Spleen (tissue), 11 donors: ENCODE results near the gene CCNY. TPM values are rescaled to one million over a fixed set of nuclear protein-coding genes. Genes with fewer than 3 reads are reported as not detected.

ENCODE experiments used
- DNase-seq: peaks from one replicate; pipeline ENCODE4 v3.0.0-alpha.2; 2020
- H3K27ac ChIP-seq, 8 donors: fragments of 200-600 bp; sonication (generic) in 7 of 8; 1 replicate in 4 of 8; 2 replicates in 4 of 8; pipeline versions ENCODE4 v1.5.0 to v1.8.0; 2016 to 2021; ENCODE audit warnings: inconsistent platforms in 4 of 8, mild to moderate bottlenecking in 4 of 8, moderate library complexity in 1 of 8
- H3K27me3 ChIP-seq, 7 donors: fragments of 200-600 bp; sonication (generic) in 6 of 7; replicated peaks in 1 of 7; 1 replicate in 4 of 7; 2 replicates in 3 of 7; pipeline versions ENCODE4 v1.5.0 to v1.8.0; 2016 to 2021; ENCODE audit warnings: inconsistent platforms in 3 of 7, mild to moderate bottlenecking in 1 of 7
- H3K36me3 ChIP-seq, 6 donors: fragments of 200-600 bp; sonication (generic) in 5 of 6; 1 replicate in 4 of 6; 2 replicates in 2 of 6; pipeline versions ENCODE4 v1.5.0 to v1.8.0; 2016 to 2021; ENCODE audit warnings: inconsistent platforms in 2 of 6
- H3K4me1 ChIP-seq, 6 donors: fragments of 200-600 bp; sonication (generic) in 5 of 6; 1 replicate in 3 of 6; 2 replicates in 3 of 6; pipeline versions ENCODE4 v1.5.0 to v1.8.0; 2016 to 2021; ENCODE audit warnings: inconsistent platforms in 3 of 6
- H3K4me3 ChIP-seq, 8 donors: fragments of 200-600 bp; sonication (generic) in 7 of 8; 1 replicate in 4 of 8; 2 replicates in 4 of 8; pipeline versions ENCODE4 v1.5.0 to v1.8.0; 2016 to 2021; ENCODE audit warnings: inconsistent platforms in 4 of 8, mild to moderate bottlenecking in 4 of 8, moderate library complexity in 2 of 8
- H3K9me3 ChIP-seq, 8 donors: fragments of 200-600 bp; sonication (generic) in 7 of 8; 1 replicate in 4 of 8; 2 replicates in 4 of 8; pipeline versions ENCODE4 v1.5.0 to v1.8.0; 2016 to 2021; ENCODE audit warnings: inconsistent platforms in 4 of 8
- POLR2A ChIP-seq, 3 donors: fragments of 450-650 bp; IDR thresholded peaks; one replicate each; pipeline ENCODE4 v1.5.1; 2017; ENCODE audit warnings: antibody characterized with exemption in 3 of 3, mild to moderate bottlenecking in 1 of 3
- POLR2AphosphoS5 ChIP-seq, 3 donors: sonication (generic); formaldehyde crosslinking; IDR thresholded peaks; one replicate each; pipeline ENCODE4 v1.5.1; 2017; ENCODE audit warnings: antibody characterized with exemption in 3 of 3
- WGBS, 5 donors: extraction: QIAGEN DNeasy Blood & Tissue Kit in 3 of 5; methylation state at CpG; one replicate each; pipeline versions ENCODE4 v1.1.5 to v1.1.7; 2013 to 2018; 5-methylcytosine and 5-hydroxymethylcytosine counted together
- intact Hi-C: fragments of 100-400 bp; cut with DNase I; formaldehyde crosslinking; loops from one replicate; pipeline ENCODE4 v1.15.0; 2023; ENCODE audit warnings: low total_unique reads
- polyA plus RNA-seq, 3 donors: library from polyadenylated mRNA; stranded (reverse); fragments of 200-250 nt; gene quantifications; one replicate each; pipeline ENCODE4 v1.2.1, GENCODE V29; 2013
- total RNA-seq, 7 donors: library from RNA; depleted of rRNA in 3 of 7; stranded (reverse); fragments of >200 nt in 3 of 7; fragmentation: NEBNext Ultra II Directional in 4 of 7; extraction: Animal tissue kit (Norgen Biotek cat#: 25700) in 4 of 7; gene quantifications; one replicate each; pipeline versions ENCODE4 v1.1.0 to v1.2.1, GENCODE V29; 2016 to 2021
- TF ChIP-seq, protein P1 (sequence below), 11 experiments: fragments of 200-600 bp in 7 of 11; fragments of 450-650 bp in 4 of 11; sonication (generic) in 4 of 11; IDR thresholded peaks in 8 of 11; conservative IDR thresholded peaks in 3 of 11; 1 replicate in 7 of 11; 2 replicates in 4 of 11; pipeline versions ENCODE4 v1.4.0 to v1.8.0; 2016 to 2021; ENCODE audit warnings: antibody characterized with exemption in 11 of 11, inconsistent platforms in 4 of 11, mild to moderate bottlenecking in 1 of 11
- donor health status: healthy with polysubstance abuse.
- donor health status: DM: no; HTN: no; CAD: no; lungs with moderate emphysema.
- donor health status: DM: no; HTN: no; CAD: no.
- donor health status: Bipolar disorder and iron deficiency.
- donor health status: healthy.
- donor health status: DM: no; HTN: no; CAD: no.
- donor health status: DM: yes; HTN: yes; CAD: no.

CCNY gene
- total and polyA plus RNA-seq, 10 donors: 21.1 to 83.1 (median 52.1) TPM

DNA sequence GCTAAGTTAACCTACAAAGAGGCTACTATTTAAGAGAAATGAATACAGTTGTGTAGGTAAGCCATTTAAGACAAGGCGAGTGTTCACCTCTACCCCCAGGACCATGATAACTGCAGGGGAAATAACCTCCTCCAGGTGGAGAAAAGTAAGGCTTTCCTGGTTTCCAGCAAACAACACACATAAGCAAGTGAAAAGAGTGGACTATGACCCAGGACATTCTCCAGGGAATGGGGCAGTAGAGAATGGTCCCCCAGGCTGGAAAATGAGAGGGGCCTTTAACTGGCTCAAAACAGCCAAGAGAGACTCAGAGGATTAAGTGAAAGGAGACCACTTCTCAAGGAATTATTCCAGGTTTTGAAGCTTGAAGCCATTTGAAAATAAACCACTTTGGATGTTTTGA, 167.8 kb downstream of the CCNY start:
- intact Hi-C loops: no loop called here
- TF ChIP-seq POLR2AphosphoS5 (IDR thresholded peaks at IDR 0.05) (no peak), POLR2A (IDR thresholded peaks at IDR 0.05) (no peak)
- TF ChIP-seq, protein P1, sequence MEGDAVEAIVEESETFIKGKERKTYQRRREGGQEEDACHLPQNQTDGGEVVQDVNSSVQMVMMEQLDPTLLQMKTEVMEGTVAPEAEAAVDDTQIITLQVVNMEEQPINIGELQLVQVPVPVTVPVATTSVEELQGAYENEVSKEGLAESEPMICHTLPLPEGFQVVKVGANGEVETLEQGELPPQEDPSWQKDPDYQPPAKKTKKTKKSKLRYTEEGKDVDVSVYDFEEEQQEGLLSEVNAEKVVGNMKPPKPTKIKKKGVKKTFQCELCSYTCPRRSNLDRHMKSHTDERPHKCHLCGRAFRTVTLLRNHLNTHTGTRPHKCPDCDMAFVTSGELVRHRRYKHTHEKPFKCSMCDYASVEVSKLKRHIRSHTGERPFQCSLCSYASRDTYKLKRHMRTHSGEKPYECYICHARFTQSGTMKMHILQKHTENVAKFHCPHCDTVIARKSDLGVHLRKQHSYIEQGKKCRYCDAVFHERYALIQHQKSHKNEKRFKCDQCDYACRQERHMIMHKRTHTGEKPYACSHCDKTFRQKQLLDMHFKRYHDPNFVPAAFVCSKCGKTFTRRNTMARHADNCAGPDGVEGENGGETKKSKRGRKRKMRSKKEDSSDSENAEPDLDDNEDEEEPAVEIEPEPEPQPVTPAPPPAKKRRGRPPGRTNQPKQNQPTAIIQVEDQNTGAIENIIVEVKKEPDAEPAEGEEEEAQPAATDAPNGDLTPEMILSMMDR (IDR thresholded peaks at IDR 0.05 in 8 of 11, conservative IDR thresholded peaks at IDR 0.05 in 3 of 11): no peak

GRCh38 chr10:35505241-35505873, 169.0 kb downstream of the CCNY start:
- no peak for DNase-seq
- Histone ChIP-seq H3K27ac (no peak overlapping the region), H3K27me3 (no peaks in the 10 kb centered on the region), H3K4me3 (no peak overlapping the region), H3K9me3 (no peaks in the 10 kb centered on the region), H3K4me1 (peaks cover 0 to 36% (median 5%) of the 10 kb centered on the region in 6 donors), H3K36me3 (peaks cover 0 to 22% (median 0%) of the 10 kb centered on the region in 6 donors)
- 82 to 93% (median 92%) methylated on average over 3 of the region's 3 CpGs for WGBS, 5 donors
- TF ChIP-seq POLR2A (IDR thresholded peaks at IDR 0.05) (no peak), POLR2AphosphoS5 (IDR thresholded peaks at IDR 0.05) (no peak)
- TF ChIP-seq, protein P1 (IDR thresholded peaks at IDR 0.05 in 8 of 11, conservative IDR thresholded peaks at IDR 0.05 in 3 of 11): no peak
- intact Hi-C loops: no loop called here

More for the DNA sequence above, 167.8 kb downstream of the CCNY start:
- no peak for DNase-seq
- no peaks in the 10 kb centered on the region for H3K9me3 ChIP-seq
- 78 to 100% (median 98%) methylated on average over 1 of the region's 1 CpG for WGBS, 5 donors
- H3K4me3 ChIP-seq: no peak overlapping the region
- no peaks in the 10 kb centered on the region for H3K27me3 ChIP-seq
- H3K27ac ChIP-seq: no peak overlapping the region
- H3K36me3 ChIP-seq: peaks cover 0 to 22% (median 0%) of the 10 kb centered on the region in 6 donors
- H3K4me1 ChIP-seq: peaks cover 0 to 36% (median 3%) of the 10 kb centered on the region in 6 donors

DNA sequence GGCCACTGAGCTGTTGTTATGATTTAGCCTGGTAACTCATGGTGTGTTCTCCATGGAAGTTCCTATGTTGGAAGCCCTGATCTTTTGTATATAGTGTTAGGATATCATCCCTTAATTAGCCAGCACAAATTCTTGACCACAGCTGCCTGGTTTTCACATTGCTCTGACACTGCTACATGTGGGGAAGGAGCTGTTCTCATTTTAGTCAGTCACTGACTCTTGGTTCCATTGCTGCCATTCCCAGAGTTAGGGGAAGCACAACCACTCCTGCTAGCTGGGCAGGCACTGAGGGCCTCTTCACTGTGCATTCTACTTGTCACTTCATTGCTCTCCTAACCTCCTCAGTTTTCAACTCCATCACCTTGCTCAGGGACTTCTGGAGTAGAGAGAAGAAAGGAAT, 170.4 kb downstream of the CCNY start:
- no peak for DNase-seq
- no peak overlapping the region for H3K4me3 ChIP-seq
- H3K9me3 ChIP-seq: no peaks in the 10 kb centered on the region
- intact Hi-C loops: no loop called here
- peaks cover 0 to 43% (median 8%) of the 10 kb centered on the region in 6 donors for H3K4me1 ChIP-seq
- peaks cover 0 to 25% (median 4%) of the 10 kb centered on the region in 6 donors for H3K36me3 ChIP-seq
- no peak overlapping the region for H3K27ac ChIP-seq
- TF ChIP-seq, protein P1 (IDR thresholded peaks at IDR 0.05 in 8 of 11, conservative IDR thresholded peaks at IDR 0.05 in 3 of 11): no peak
- TF ChIP-seq POLR2A (IDR thresholded peaks at IDR 0.05): no peak
- no peak for TF ChIP-seq POLR2AphosphoS5 (IDR thresholded peaks at IDR 0.05)
- no peaks in the 10 kb centered on the region for H3K27me3 ChIP-seq

DNA sequence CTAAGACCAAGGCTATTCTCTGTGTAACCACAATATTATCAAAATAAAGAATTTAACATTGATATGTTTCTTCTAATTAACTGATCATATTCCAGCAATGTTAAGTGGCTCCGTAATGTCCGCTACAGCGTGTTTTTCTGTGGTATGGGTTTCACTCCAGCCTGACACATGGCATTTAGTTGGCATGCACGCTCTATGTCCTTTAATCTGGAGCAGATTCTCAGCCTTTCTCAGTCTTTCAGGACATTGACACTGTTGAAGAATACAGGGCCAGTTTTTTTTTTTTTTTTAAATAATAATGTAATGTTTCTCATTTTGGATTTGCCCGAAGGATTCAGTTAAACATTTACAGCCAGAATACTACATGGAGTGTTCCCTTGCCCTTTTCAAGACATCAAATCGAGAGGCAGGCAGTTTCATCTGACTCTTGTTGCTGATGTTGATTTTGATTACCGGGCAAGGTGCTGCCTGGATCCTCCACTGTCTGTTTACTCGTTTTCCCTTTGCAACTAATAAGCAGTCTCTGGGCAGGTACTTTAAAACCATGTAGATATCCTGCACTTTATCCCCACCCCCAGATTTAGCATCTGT, 171.3 kb downstream of the CCNY start:
- H3K4me1 ChIP-seq: peaks cover 0 to 51% (median 17%) of the 10 kb centered on the region in 6 donors
- no peak for DNase-seq
- no peaks in the 10 kb centered on the region for H3K9me3 ChIP-seq
- no peak overlapping the region for H3K4me3 ChIP-seq
- 94 to 97% (median 96%) methylated on average over 8 of the region's 8 CpGs for WGBS, 5 donors
- intact Hi-C loops: no loop called here
- no peaks in the 10 kb centered on the region for H3K27me3 ChIP-seq
- TF ChIP-seq POLR2A (IDR thresholded peaks at IDR 0.05) (no peak), POLR2AphosphoS5 (IDR thresholded peaks at IDR 0.05) (no peak)
- TF ChIP-seq, protein P1 (IDR thresholded peaks at IDR 0.05 in 8 of 11, conservative IDR thresholded peaks at IDR 0.05 in 3 of 11): no peak
- H3K36me3 ChIP-seq: peaks cover 0 to 20% (median 4%) of the 10 kb centered on the region in 6 donors
- H3K27ac ChIP-seq: no peak overlapping the region
